K562 (cell line): ENCODE measurements around the gene KLK3. TPM values are rescaled to one million over a fixed set of nuclear protein-coding genes. Genes with fewer than 3 reads are reported as not detected.

Experiments
- ATAC-seq: fragments of 200-7000 bp; cut with Tn5 transposase; 3 replicates; pipeline ENCODE4 v1.9.1; 2020; ENCODE audit warnings: moderate library complexity
- BruUV-seq: library from RNA; stranded (reverse); fragments of 400-500 nt; replicated peaks from 2 replicates; lab custom pipeline; 2021; lab: Mats Ljungman, UMichigan
- CTCF ChIA-PET: fragments of 300-600 bp; formaldehyde crosslinking; extraction: SDS; loops from one replicate; lab custom pipeline; 2021; ENCODE audit warnings: low intra/inter-chr PET ratio; lab: Yijun Ruan, JAX
- POLR2A ChIA-PET: fragments of 300-600, 350-650 bp; sonication (Branson Sonifier 250); formaldehyde crosslinking; extraction: SDS; loops from one replicate; lab custom pipeline; 2021; ENCODE audit warnings: antibody characterized with exemption, inconsistent platforms; lab: Yijun Ruan, JAX
- DNase-seq, 4 experiments: peaks; one replicate each; pipeline versions ENCODE4 v3.0.0 to v3.0.0-alpha.2; 2011 to 2018; ENCODE audit warnings: low spot score in 3 of 4, mixed read lengths in 3 of 4; ENCODE audit errors: extremely low read depth in 1 of 4
- FAIRE-seq: peaks from 2 replicates; lab custom pipeline; 2011; peaks lifted over from hg19 to GRCh38; lab: Jason Lieb, UNC
- H2AFZ ChIP-seq: 2 replicates; pipeline ENCODE4 v1.6.0; 2011; ENCODE audit warnings: low read depth, low read length, control low read depth, inconsistent platforms
- H3K27ac ChIP-seq: fragments of 200-600 bp; 3 replicates; pipeline ENCODE4 v1.8.0; 2011; ENCODE audit warnings: low read depth, mild to moderate bottlenecking, control low read depth, inconsistent platforms, low read length, moderate library complexity, mixed read lengths; ENCODE audit errors: extremely low read depth
- H3K27me3 ChIP-seq, 2 experiments: fragments of 300-600 bp in 1 of 2; 2 replicates in 1 of 2; 3 replicates in 1 of 2; pipeline versions ENCODE4 v1.6.0 to v1.8.0; 2011; ENCODE audit warnings: inconsistent platforms in 2 of 2, low read length in 2 of 2, mild to moderate bottlenecking in 1 of 2, mixed read lengths in 1 of 2, moderate library complexity in 1 of 2; ENCODE audit not compliant: control insufficient read depth in 2 of 2, insufficient read depth in 2 of 2
- H3K36me3 ChIP-seq: fragments of 300-600 bp; 3 replicates; pipeline ENCODE4 v1.8.0; 2011; ENCODE audit warnings: mild to moderate bottlenecking, low read length, inconsistent platforms; ENCODE audit not compliant: control insufficient read depth, insufficient read depth
- H3K4me1 ChIP-seq, 2 experiments: fragments of 200-600 bp in 1 of 2; replicated peaks in 1 of 2; 2 replicates in 1 of 2; 3 replicates in 1 of 2; pipeline versions ENCODE4 v1.5.1 to v1.8.0; 2011; ENCODE audit warnings: inconsistent platforms in 2 of 2, low read length in 2 of 2, mild to moderate bottlenecking in 1 of 2, mixed read lengths in 1 of 2, moderate library complexity in 1 of 2; ENCODE audit not compliant: control insufficient read depth in 2 of 2, insufficient read depth in 2 of 2
- H3K4me2 ChIP-seq: 2 replicates; pipeline ENCODE4 v1.6.1; 2011; ENCODE audit warnings: low read length, control low read depth, inconsistent platforms, mixed read lengths; ENCODE audit not compliant: insufficient read depth
- H3K4me3 ChIP-seq: fragments of 200-600 bp; sonication (generic), shearing (Covaris generic); 2 replicates; pipeline ENCODE4 v1.5.1; 2016; ENCODE audit warnings: control low read depth, inconsistent platforms
- H3K79me2 ChIP-seq: fragments of 200-600 bp; 3 replicates; pipeline ENCODE4 v1.8.0; 2011; ENCODE audit warnings: low read length, inconsistent platforms; ENCODE audit not compliant: control insufficient read depth, insufficient read depth
- H3K9ac ChIP-seq, 2 experiments: 2 replicates each; pipeline versions ENCODE4 v1.6.0 to v1.6.1; 2011; ENCODE audit warnings: low read depth in 2 of 2, low read length in 2 of 2, control low read depth in 1 of 2, inconsistent platforms in 1 of 2, mild to moderate bottlenecking in 1 of 2, mixed read lengths in 1 of 2; ENCODE audit not compliant: insufficient read depth in 1 of 2
- H3K9me1 ChIP-seq: one replicate; pipeline ENCODE4 v1.6.0; 2011; ENCODE audit warnings: inconsistent platforms, mild to moderate bottlenecking, low read length, moderate library complexity; ENCODE audit not compliant: control insufficient read depth, insufficient read depth
- H3K9me3 ChIP-seq: replicated peaks from 2 replicates; pipeline ENCODE4 v1.5.1; 2011; ENCODE audit warnings: low read depth, low read length, inconsistent platforms; ENCODE audit not compliant: control insufficient read depth, insufficient read depth
- H4K20me1 ChIP-seq: replicated peaks from 2 replicates; pipeline ENCODE4 v1.6.1; 2011; ENCODE audit warnings: low read length, inconsistent platforms, mixed read lengths; ENCODE audit not compliant: control insufficient read depth, insufficient read depth
- GTF2B ChIP-seq: IDR thresholded peaks from 2 replicates; pipeline ENCODE4 v1.6.1; 2011; ENCODE audit not compliant: insufficient read length; ENCODE audit errors: extremely low read depth
- JUND ChIP-seq, 2 experiments: IDR thresholded peaks; 2 replicates in 1 of 2; 3 replicates in 1 of 2; pipeline ENCODE4 v1.6.1; 2011; ENCODE audit warnings: borderline replicate concordance in 2 of 2, low read depth in 2 of 2, low read length in 2 of 2, improper control_type of control experiment in 1 of 2, missing biosample characterization in 1 of 2, missing genetic modification characterization in 1 of 2, missing genetic modification reagents in 1 of 2
- PRDM10 ChIP-seq: fragments of 450-650 bp; IDR thresholded peaks from 2 replicates; pipeline ENCODE4 v1.6.1; 2018; ENCODE audit not compliant: partially characterized antibody
- WGBS: fragments of 100-300 bp; shearing (Covaris generic); methylation state at CpG from one replicate; pipeline ENCODE4 v1.1.6; 2016; ENCODE audit warnings: low coverage, mixed read lengths; ENCODE audit not compliant: insufficient coverage; ENCODE audit errors: missing lambda C conversion rate; 5-methylcytosine and 5-hydroxymethylcytosine counted together
- in situ Hi-C: fragments of 300-500 bp; cut with MboI; formaldehyde crosslinking; loops from 4 replicates; pipeline ENCODE4 v1.15.0; 2018; ENCODE audit warnings: inconsistent platforms, mixed read lengths
- intact Hi-C: fragments of 100-400 bp; cut with micrococcal nuclease; formaldehyde crosslinking; loops from 2 replicates; pipeline ENCODE4 v1.14.2; 2022
- polyA plus RNA-seq, 8 experiments: library from polyadenylated mRNA; depleted of rRNA in 4 of 8; stranded (reverse) in 5 of 8; unstranded in 3 of 8; fragments of >200 nt; fragmentation: Nextera tagmentation in 2 of 8; fragmentation: Illumina TruSeq in 1 of 8; extraction: Ambion mirVana in 2 of 8; extraction: Trizol in 1 of 8; gene quantifications; 2 replicates each; pipeline versions ENCODE4 v1.2.1 to v1.2.3, GENCODE V29; 2011 to 2014; ENCODE audit warnings: inconsistent platforms in 1 of 8, missing spikeins in 1 of 8
- total RNA-seq, 7 experiments: library from RNA; depleted of rRNA in 6 of 7; stranded (reverse); fragments of >200 nt in 6 of 7; fragmentation: Illumina TruSeq in 2 of 7; extraction: Trizol in 2 of 7; gene quantifications; 2 replicates each; pipeline versions ENCODE4 v1.2.1 to v1.2.3, GENCODE V29; 2011 to 2021; ENCODE audit warnings: low replicate concordance in 1 of 7

KLK3 gene
- total and polyA plus RNA-seq, 9 of the 15 experiments (the other 6 are each of a cell fraction or from before 2014, with no cell fraction given), result not detected

GRCh38 chr19:50812474-50812873, 42.2 kb upstream of the KLK3 start:
- in situ Hi-C loops, result no loop called here
- peaks cover 0 to 7% of the 10 kb centered on the region in 2 experiments; a peak in 3 of 5 replicates for H3K4me1 ChIP-seq
- no peak overlapping the region for H3K27ac ChIP-seq
- POLR2A ChIA-PET, result interaction anchor here (4.7 kb wide), 1 partner anchor 8 kb away, joined by 29 read pairs; no protein-coding TSS in a partner anchor
- H3K4me2 ChIP-seq, result no peak overlapping the region
- H3K4me3 ChIP-seq, result no peak overlapping the region
- H4K20me1 ChIP-seq, result no peaks in the 10 kb centered on the region
- H3K9me3 ChIP-seq, result peaks cover 8% of the 10 kb centered on the region
- no peak for TF ChIP-seq GTF2B
- TF ChIP-seq PRDM10, result peak; percentile 92
- no peak for TF ChIP-seq JUND (IDR thresholded peaks at IDR 0.05; ENCODE audit: borderline replicate concordance, low read depth, low read length)
- no peak for TF ChIP-seq JUND (tag; IDR thresholded peaks at IDR 0.05; ENCODE audit: borderline replicate concordance, low read depth, low read length)
- ATAC-seq (no peak), DNase-seq (no peak), FAIRE-seq (no peak)
- CTCF ChIA-PET, result no interaction called here
- intact Hi-C loops, result no loop called here
- no peak overlapping the region for H2AFZ ChIP-seq
- H3K9ac ChIP-seq, result no peak overlapping the region
- no peaks in the 10 kb centered on the region for H3K79me2 ChIP-seq
- no peaks in the 10 kb centered on the region for H3K9me1 ChIP-seq
- BruUV-seq, result no TSS peak
- WGBS, result 2% methylated on average over 3 of the region's 3 CpGs
- no peaks in the 10 kb centered on the region for H3K36me3 ChIP-seq
- peaks cover 0 to 11% of the 10 kb centered on the region in 2 experiments; a peak in 2 of 5 replicates for H3K27me3 ChIP-seq
